IPS-20b (cell line): ENCODE measurements around the gene SPG7.

Experiments used
- H3K27ac ChIP-seq: one replicate; pipeline ENCODE4 v1.5.1; 2013; ENCODE audit warnings: low read length
- H3K27me3 ChIP-seq: 2 replicates; pipeline ENCODE4 v1.6.1; 2013; ENCODE audit warnings: mild to moderate bottlenecking, low read length, inconsistent platforms; ENCODE audit not compliant: insufficient read depth
- H3K36me3 ChIP-seq: 2 replicates; pipeline ENCODE4 v1.6.1; 2013; ENCODE audit warnings: low read depth, mild to moderate bottlenecking, inconsistent platforms, low read length, moderate library complexity; ENCODE audit not compliant: insufficient read depth
- H3K4me1 ChIP-seq: 2 replicates; pipeline ENCODE4 v1.6.1; 2013; ENCODE audit warnings: mild to moderate bottlenecking, control low read depth, inconsistent platforms, low read length, moderate library complexity; ENCODE audit not compliant: insufficient read depth
- H3K4me3 ChIP-seq: 2 replicates; pipeline ENCODE4 v1.5.1; 2013; ENCODE audit warnings: mild to moderate bottlenecking, low read length, inconsistent platforms
- H3K9ac ChIP-seq: 2 replicates; pipeline ENCODE4 v1.6.1; 2013; ENCODE audit warnings: low read depth, mild to moderate bottlenecking, inconsistent platforms, low read length, moderate library complexity
- H3K9me3 ChIP-seq: 2 replicates; pipeline ENCODE4 v1.6.1; 2013; ENCODE audit warnings: mild to moderate bottlenecking, low read depth, low read length, inconsistent platforms; ENCODE audit not compliant: insufficient read depth

The SPG7 gene

GRCh38 chr16:89489040-89489897 lies 18.9 kb upstream of the SPG7 start:
- Histone ChIP-seq H3K4me1 (peaks cover 24% of the 10 kb centered on the region), H3K27ac (peak overlapping the region; percentile 86), H3K9me3 (no peaks in the 10 kb centered on the region)

GRCh38 chr16:89489898-89490438 lies 18.2 kb upstream of the SPG7 start:
- peak overlapping the region; percentile 93; the same call in 1 of the 2 replicates for H3K4me3 ChIP-seq
- no peaks in the 10 kb centered on the region for H3K9me3 ChIP-seq
- H3K27me3 ChIP-seq = no peaks in the 10 kb centered on the region
- H3K9ac ChIP-seq = no peak overlapping the region
- peaks cover 20% of the 10 kb centered on the region for H3K4me1 ChIP-seq
- no peak overlapping the region for H3K27ac ChIP-seq
- no peaks in the 10 kb centered on the region for H3K36me3 ChIP-seq

More at GRCh38 chr16:89489040-89489897, 18.9 kb upstream of the SPG7 start:
- no peaks in the 10 kb centered on the region for H3K27me3 ChIP-seq
- peak overlapping the region; percentile 95 for H3K9ac ChIP-seq
- no peaks in the 10 kb centered on the region for H3K36me3 ChIP-seq
- H3K4me3 ChIP-seq = peak overlapping the region; percentile 93

- Histone ChIP-seq H3K36me3 (no peaks in the 10 kb centered on the region), H3K4me3 (peak within 1 kb of the TSS; percentile 96), H3K27me3 (no peaks in the 10 kb centered on the region), H3K9me3 (no peaks in the 10 kb centered on the region), H3K27ac (peak within 1 kb of the TSS; percentile 86), H3K9ac (peak within 1 kb of the TSS; percentile 95), H3K4me1 (peaks cover 14% of the 10 kb centered on the region)
These were observed 17.6 kb upstream of the SPG7 start, which contains the start of gene ANKRD11 for GRCh38 chr16:89490439-89491237. ANKRD11 (minus strand) TSS chr16:89490561; CDS start chr16:89317019, 173,542 bp downstream.

- no peak overlapping the region for H3K27ac ChIP-seq
- H3K9ac ChIP-seq = peak overlapping the region; percentile 85
- peaks cover 10% of the 10 kb centered on the region for H3K4me1 ChIP-seq
- H3K27me3 ChIP-seq = no peaks in the 10 kb centered on the region
- peak overlapping the region; percentile 96 for H3K4me3 ChIP-seq
- H3K9me3 ChIP-seq = no peaks in the 10 kb centered on the region
- H3K36me3 ChIP-seq = no peaks in the 10 kb centered on the region
These were observed 16.8 kb upstream of the SPG7 start for GRCh38 chr16:89491238-89491869.

GRCh38 chr16:89491974-89492687 lies 16.1 kb upstream of the SPG7 start:
- no peaks in the 10 kb centered on the region for H3K36me3 ChIP-seq
- peak overlapping the region; percentile 96 for H3K4me3 ChIP-seq
- H3K9me3 ChIP-seq = no peaks in the 10 kb centered on the region
- H3K27me3 ChIP-seq = no peaks in the 10 kb centered on the region
- peaks cover 10% of the 10 kb centered on the region; the same call in 1 of the 2 replicates for H3K4me1 ChIP-seq
- no peak overlapping the region; the same call in 1 of the 2 replicates for H3K9ac ChIP-seq
- no peak overlapping the region for H3K27ac ChIP-seq

GRCh38 chr16:89493776-89494175 lies 14.4 kb upstream of the SPG7 start:
- no peaks in the 10 kb centered on the region for H3K36me3 ChIP-seq
- no peaks in the 10 kb centered on the region for H3K9me3 ChIP-seq
- no peaks in the 10 kb centered on the region for H3K27me3 ChIP-seq
- no peaks in the 10 kb centered on the region; the same call in 1 of the 2 replicates for H3K4me1 ChIP-seq
- no peak overlapping the region for H3K9ac ChIP-seq
- no peak overlapping the region for H3K27ac ChIP-seq
- no peak overlapping the region for H3K4me3 ChIP-seq

GRCh38 chr16:89495121-89495520 lies 13.1 kb upstream of the SPG7 start:
- no peak overlapping the region for H3K27ac ChIP-seq
- H3K4me1 ChIP-seq = no peaks in the 10 kb centered on the region; the same call in 1 of the 2 replicates
- no peak overlapping the region for H3K4me3 ChIP-seq
- no peaks in the 10 kb centered on the region for H3K36me3 ChIP-seq
- H3K27me3 ChIP-seq = no peaks in the 10 kb centered on the region
- no peak overlapping the region for H3K9ac ChIP-seq
- H3K9me3 ChIP-seq = no peaks in the 10 kb centered on the region

- Histone ChIP-seq H3K9me3 (no peaks in the 10 kb centered on the region), H3K9ac (no peak overlapping the region), H3K36me3 (no peaks in the 10 kb centered on the region), H3K4me3 (no peak overlapping the region), H3K27me3 (no peaks in the 10 kb centered on the region), H3K27ac (no peak overlapping the region), H3K4me1 (no peaks in the 10 kb centered on the region)
These were observed 9.4 kb upstream of the SPG7 start for GRCh38 chr16:89498839-89499238.

GRCh38 chr16:89499767-89500166 lies 8.4 kb upstream of the SPG7 start:
- Histone ChIP-seq H3K4me1 (no peaks in the 10 kb centered on the region), H3K4me3 (no peak overlapping the region), H3K27ac (no peak overlapping the region), H3K36me3 (no peaks in the 10 kb centered on the region), H3K9me3 (no peaks in the 10 kb centered on the region), H3K27me3 (no peaks in the 10 kb centered on the region), H3K9ac (no peak overlapping the region)

GRCh38 chr16:89502081-89502843 lies 5.9 kb upstream of the SPG7 start:
- Histone ChIP-seq H3K9me3 (no peaks in the 10 kb centered on the region), H3K27ac (no peak overlapping the region), H3K4me1 (no peaks in the 10 kb centered on the region), H3K36me3 (no peaks in the 10 kb centered on the region), H3K27me3 (peaks cover 12% of the 10 kb centered on the region), H3K4me3 (no peak overlapping the region), H3K9ac (no peak overlapping the region)
